Measurements from ENCODE around the gene SRP54.
A peak's percentile ranks its signal among the peaks of the same experiment; 100 is the strongest.
"Not testable (repeated sequence)": the region's sequence is repeated elsewhere in the genome, so short reads cannot be mapped to it uniquely, and the experiment has no call there.

SRP54 gene

GRCh38 chr14:34982421-34983147 is at the start of gene SRP54:
Gene SRP54 (plus strand): TSS chr14:34982992. CDS start chr14:34996710, 13,718 bp downstream.
- H3K36me3 ChIP-seq (ENCODE audit: insufficient read depth, low read length): no peaks in the 10 kb centered on the region
- no peaks in the 10 kb centered on the region for H3K9me3 ChIP-seq (ENCODE audit: control insufficient read depth, insufficient read depth, low read length)
- 0 out of 2 replicates have a peak, but pooled peaks cover 3% of the 10 kb centered on the region for H3K4me1 ChIP-seq (ENCODE audit: insufficient read depth, low read length)
- peak within 1 kb of the TSS; percentile 87 for H3K9ac ChIP-seq (ENCODE audit: low read depth, low read length)

GRCh38 chr14:34933301-34933700 is 49.5 kb upstream of the SRP54 start:
- H3K9ac ChIP-seq (ENCODE audit: low read depth, low read length): no peak overlapping the region
- no peaks in the 10 kb centered on the region for H3K9me3 ChIP-seq (ENCODE audit: control insufficient read depth, insufficient read depth, low read length)
- H3K36me3 ChIP-seq (ENCODE audit: insufficient read depth, low read length): no peaks in the 10 kb centered on the region
- H3K4me1 ChIP-seq (ENCODE audit: insufficient read depth, low read length): no peaks in the 10 kb centered on the region

GRCh38 chr14:34935488-34935887 is 47.3 kb upstream of the SRP54 start:
- no peak overlapping the region for H3K9ac ChIP-seq (ENCODE audit: low read depth, low read length)
- H3K9me3 ChIP-seq (ENCODE audit: control insufficient read depth, insufficient read depth, low read length): no peaks in the 10 kb centered on the region
- no peaks in the 10 kb centered on the region for H3K36me3 ChIP-seq (ENCODE audit: insufficient read depth, low read length)
- H3K4me1 ChIP-seq (ENCODE audit: insufficient read depth, low read length): no peaks in the 10 kb centered on the region

GRCh38 chr14:34937442-34937841 is 45.4 kb upstream of the SRP54 start:
- Histone ChIP-seq H3K9me3 (ENCODE audit: control insufficient read depth, insufficient read depth, low read length) (no peaks in the 10 kb centered on the region), H3K36me3 (ENCODE audit: insufficient read depth, low read length) (no peaks in the 10 kb centered on the region), H3K4me1 (ENCODE audit: insufficient read depth, low read length) (no peaks in the 10 kb centered on the region), H3K9ac (ENCODE audit: low read depth, low read length) (no peak overlapping the region)

DNA sequence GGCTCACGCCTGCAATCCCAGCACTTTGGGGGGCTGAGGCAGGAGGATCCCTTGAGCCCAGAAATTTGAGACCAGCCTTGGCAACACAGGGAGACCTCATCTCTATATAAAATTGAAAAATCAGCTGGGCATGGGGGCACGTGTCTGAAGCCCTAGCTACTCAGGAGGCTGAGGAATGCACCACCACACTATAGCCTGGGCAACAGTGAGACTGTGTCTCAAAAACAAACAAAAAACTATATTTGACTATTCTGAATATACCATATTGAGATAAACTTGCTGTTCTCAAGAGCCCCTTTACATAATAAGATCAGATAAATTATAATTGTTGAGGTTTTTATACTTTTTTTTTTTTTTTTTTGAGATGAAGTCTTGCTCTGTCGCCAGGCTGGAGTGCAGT is 44.9 kb upstream of the SRP54 start:
- Histone ChIP-seq H3K4me1 (ENCODE audit: insufficient read depth, low read length) (no peaks in the 10 kb centered on the region), H3K9ac (ENCODE audit: low read depth, low read length) (no peak overlapping the region), H3K9me3 (ENCODE audit: control insufficient read depth, insufficient read depth, low read length) (no peaks in the 10 kb centered on the region), H3K36me3 (ENCODE audit: insufficient read depth, low read length) (no peaks in the 10 kb centered on the region)

DNA sequence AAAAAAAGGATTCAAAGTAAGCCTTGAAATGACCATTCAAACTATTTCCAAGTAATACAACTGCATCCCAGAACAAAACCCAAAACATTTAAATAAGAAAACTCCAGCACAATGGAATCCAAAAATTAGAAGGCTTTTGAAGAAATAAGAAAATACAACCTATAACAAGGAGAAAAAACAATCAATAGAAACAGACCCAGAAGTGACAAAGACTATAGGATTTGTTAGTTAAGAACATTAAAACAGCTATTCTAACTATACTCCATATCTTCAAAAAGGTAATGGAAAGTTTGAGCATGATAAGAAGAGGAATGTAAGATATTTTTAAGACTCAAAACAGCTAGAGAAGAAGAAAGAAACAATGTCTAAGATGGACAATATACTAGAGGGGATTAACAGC is 39.3 kb upstream of the SRP54 start:
- no peak overlapping the region for H3K9ac ChIP-seq (ENCODE audit: low read depth, low read length)
- H3K9me3 ChIP-seq (ENCODE audit: control insufficient read depth, insufficient read depth, low read length): no peaks in the 10 kb centered on the region
- H3K36me3 ChIP-seq (ENCODE audit: insufficient read depth, low read length): no peaks in the 10 kb centered on the region
- H3K4me1 ChIP-seq (ENCODE audit: insufficient read depth, low read length): no peaks in the 10 kb centered on the region

DNA sequence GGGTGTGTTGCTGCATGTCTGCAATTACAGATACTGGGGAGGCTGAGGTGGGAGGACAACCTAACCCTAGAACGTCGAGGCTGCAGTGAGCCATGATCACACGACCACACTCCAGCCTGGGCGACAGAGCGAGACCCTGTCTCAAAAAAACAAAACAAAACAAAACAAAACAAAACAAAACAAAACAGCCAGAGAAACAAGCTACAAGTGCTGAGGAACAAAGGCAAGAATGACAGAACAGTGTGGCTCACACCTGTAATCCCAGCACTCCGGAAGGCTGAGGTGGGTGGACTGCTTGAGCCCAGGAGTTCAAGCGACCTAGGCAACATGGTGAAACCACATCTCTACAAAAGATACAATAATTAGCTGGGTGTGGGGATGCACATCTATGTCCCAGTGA is 38.0 kb upstream of the SRP54 start:
- H3K9ac ChIP-seq (ENCODE audit: low read depth, low read length): no peak overlapping the region
- H3K4me1 ChIP-seq (ENCODE audit: insufficient read depth, low read length): no peaks in the 10 kb centered on the region
- H3K36me3 ChIP-seq (ENCODE audit: insufficient read depth, low read length): no peaks in the 10 kb centered on the region

GRCh38 chr14:34946699-34947098 is 36.1 kb upstream of the SRP54 start:
- Histone ChIP-seq H3K9me3 (ENCODE audit: control insufficient read depth, insufficient read depth, low read length) (no peaks in the 10 kb centered on the region), H3K4me1 (ENCODE audit: insufficient read depth, low read length) (no peaks in the 10 kb centered on the region), H3K36me3 (ENCODE audit: insufficient read depth, low read length) (no peaks in the 10 kb centered on the region), H3K9ac (ENCODE audit: low read depth, low read length) (no peak overlapping the region)

More for the DNA sequence above, 38.0 kb upstream of the SRP54 start:
- no peaks in the 10 kb centered on the region for H3K9me3 ChIP-seq (ENCODE audit: control insufficient read depth, insufficient read depth, low read length)

- H3K9ac ChIP-seq (ENCODE audit: low read depth, low read length): no peak overlapping the region
- H3K4me1 ChIP-seq (ENCODE audit: insufficient read depth, low read length): no peaks in the 10 kb centered on the region
- H3K36me3 ChIP-seq (ENCODE audit: insufficient read depth, low read length): no peaks in the 10 kb centered on the region; the same call in 1 of the 2 replicates
- no peaks in the 10 kb centered on the region for H3K9me3 ChIP-seq (ENCODE audit: control insufficient read depth, insufficient read depth, low read length)
Observed at GRCh38 chr14:34951286-34951685, 31.5 kb upstream of the SRP54 start.

DNA sequence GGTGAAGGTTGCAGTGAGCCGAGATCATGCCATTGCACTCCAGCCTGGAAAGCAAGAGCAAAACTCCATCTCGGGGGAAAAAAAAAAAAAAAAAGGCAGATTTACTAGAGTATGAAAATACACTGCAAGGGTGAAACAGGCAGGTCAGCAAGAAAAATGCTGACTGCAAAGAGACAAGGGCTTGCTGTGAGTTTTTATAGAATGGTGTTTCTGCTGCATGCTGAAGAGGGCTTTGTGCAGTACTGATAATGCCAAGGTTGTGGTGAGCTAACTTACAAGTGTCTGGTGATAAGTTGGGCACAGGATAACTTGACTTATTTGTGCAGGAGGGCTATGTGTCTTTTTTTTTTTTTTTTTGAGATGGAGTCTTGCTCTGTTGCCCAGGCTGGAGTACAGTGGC is 25.9 kb upstream of the SRP54 start:
- no peaks in the 10 kb centered on the region for H3K4me1 ChIP-seq (ENCODE audit: insufficient read depth, low read length)
- H3K9ac ChIP-seq (ENCODE audit: low read depth, low read length): no peak overlapping the region
- H3K9me3 ChIP-seq (ENCODE audit: control insufficient read depth, insufficient read depth, low read length): no peaks in the 10 kb centered on the region
- H3K36me3 ChIP-seq (ENCODE audit: insufficient read depth, low read length): no peaks in the 10 kb centered on the region; the same call in 1 of the 2 replicates

GRCh38 chr14:34957771-34958286 is 25.0 kb upstream of the SRP54 start:
- Histone ChIP-seq H3K9ac (ENCODE audit: low read depth, low read length) (no peak overlapping the region), H3K4me1 (ENCODE audit: insufficient read depth, low read length) (no peaks in the 10 kb centered on the region), H3K36me3 (ENCODE audit: insufficient read depth, low read length) (no peaks in the 10 kb centered on the region), H3K9me3 (ENCODE audit: control insufficient read depth, insufficient read depth, low read length) (no peaks in the 10 kb centered on the region)

DNA sequence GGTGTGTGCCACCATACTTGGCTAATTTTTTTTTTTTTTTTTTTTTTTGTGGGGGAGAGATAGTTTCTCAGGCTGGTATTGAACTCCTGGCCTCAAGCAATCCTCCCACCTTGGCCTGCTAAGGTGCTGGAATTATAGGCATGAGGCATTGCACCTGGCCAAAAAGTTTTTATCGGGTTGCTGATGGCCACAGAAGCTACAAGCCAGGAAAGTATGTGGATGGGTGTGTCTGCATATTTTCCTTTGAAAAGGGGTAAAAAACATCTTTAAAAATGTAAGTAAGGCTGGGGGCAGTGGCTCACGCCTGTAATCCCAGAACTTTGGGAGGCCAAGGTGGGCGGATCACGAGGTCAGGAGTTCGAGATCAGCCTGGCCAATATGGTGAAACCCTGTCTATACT is 20.7 kb upstream of the SRP54 start:
- H3K9ac ChIP-seq (ENCODE audit: low read depth, low read length); H3K36me3 ChIP-seq (ENCODE audit: insufficient read depth, low read length); H3K4me1 ChIP-seq (ENCODE audit: insufficient read depth, low read length); H3K9me3 ChIP-seq (ENCODE audit: control insufficient read depth, insufficient read depth, low read length): not testable (repeated sequence)

DNA sequence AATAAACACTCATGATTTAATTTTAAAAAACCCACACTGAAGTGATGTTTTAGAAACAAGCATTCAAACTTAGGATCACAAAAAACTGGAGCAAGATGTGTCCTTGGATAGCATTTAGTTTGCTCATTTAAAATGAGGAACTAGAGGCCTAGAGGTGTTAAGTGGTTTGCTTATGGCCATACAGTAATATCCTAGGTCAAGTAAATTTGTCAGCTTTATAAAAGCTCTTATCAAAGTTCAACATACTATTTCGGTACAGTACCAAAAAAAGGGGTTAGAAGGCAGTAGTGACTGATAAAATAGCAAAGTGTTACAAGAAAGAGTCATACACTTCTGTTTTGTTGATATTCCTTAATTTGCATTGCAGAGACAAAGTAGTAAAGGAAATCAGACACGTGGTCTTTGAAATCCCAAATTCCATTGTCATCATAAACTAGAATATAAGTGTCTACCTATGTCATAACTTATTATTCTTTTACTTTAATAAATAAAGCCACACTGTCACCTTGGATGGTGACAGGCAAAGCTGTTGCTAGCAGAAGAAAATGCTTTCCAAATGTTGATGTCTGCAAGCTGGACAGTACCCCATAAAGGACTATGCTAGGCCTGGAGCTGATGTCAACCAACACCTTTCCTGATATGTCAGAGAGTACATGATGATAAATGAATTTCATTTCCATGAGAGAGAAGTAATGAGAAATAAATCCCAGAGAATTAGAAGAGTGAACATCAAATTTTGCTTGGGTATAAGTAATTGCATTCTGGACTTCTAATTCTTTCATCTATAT is 17.6 kb upstream of the SRP54 start:
- no peak overlapping the region for H3K9ac ChIP-seq (ENCODE audit: low read depth, low read length)
- no peaks in the 10 kb centered on the region for H3K9me3 ChIP-seq (ENCODE audit: control insufficient read depth, insufficient read depth, low read length)
- no peaks in the 10 kb centered on the region for H3K4me1 ChIP-seq (ENCODE audit: insufficient read depth, low read length)
- 0 out of 2 replicates have a peak, but pooled peaks cover 3% of the 10 kb centered on the region for H3K36me3 ChIP-seq (ENCODE audit: insufficient read depth, low read length)

GRCh38 chr14:34965912-34966311 is 16.9 kb upstream of the SRP54 start:
- no peak overlapping the region for H3K9ac ChIP-seq (ENCODE audit: low read depth, low read length)
- no peaks in the 10 kb centered on the region for H3K9me3 ChIP-seq (ENCODE audit: control insufficient read depth, insufficient read depth, low read length)
- 0 out of 2 replicates have a peak, but pooled peaks cover 3% of the 10 kb centered on the region for H3K36me3 ChIP-seq (ENCODE audit: insufficient read depth, low read length)
- no peaks in the 10 kb centered on the region for H3K4me1 ChIP-seq (ENCODE audit: insufficient read depth, low read length)

GRCh38 chr14:34966413-34966812 is 16.4 kb upstream of the SRP54 start:
- Histone ChIP-seq H3K4me1 (ENCODE audit: insufficient read depth, low read length) (no peaks in the 10 kb centered on the region), H3K9me3 (ENCODE audit: control insufficient read depth, insufficient read depth, low read length) (no peaks in the 10 kb centered on the region), H3K36me3 (ENCODE audit: insufficient read depth, low read length) (0 out of 2 replicates have a peak, but pooled peaks cover 3% of the 10 kb centered on the region), H3K9ac (ENCODE audit: low read depth, low read length) (no peak overlapping the region)

All from ES-I3 (cell line).